GM12892 (cell line): Measurements from ENCODE around the gene PYY.

Experiments used
- POLR2A ChIP-seq: IDR thresholded peaks from 2 replicates; pipeline ENCODE4 v1.6.1; 2011; ENCODE audit warnings: low read depth, low read length, control low read depth
- POLR2AphosphoS5 ChIP-seq: IDR thresholded peaks from 2 replicates; pipeline ENCODE4 v1.6.1; 2011; ENCODE audit warnings: low read depth, low read length, control low read depth
- TAF1 ChIP-seq: IDR thresholded peaks from 2 replicates; pipeline ENCODE4 v1.6.1; 2011; ENCODE audit warnings: low read depth, mild to moderate bottlenecking, control low read depth, low read length, borderline replicate concordance

DNA sequence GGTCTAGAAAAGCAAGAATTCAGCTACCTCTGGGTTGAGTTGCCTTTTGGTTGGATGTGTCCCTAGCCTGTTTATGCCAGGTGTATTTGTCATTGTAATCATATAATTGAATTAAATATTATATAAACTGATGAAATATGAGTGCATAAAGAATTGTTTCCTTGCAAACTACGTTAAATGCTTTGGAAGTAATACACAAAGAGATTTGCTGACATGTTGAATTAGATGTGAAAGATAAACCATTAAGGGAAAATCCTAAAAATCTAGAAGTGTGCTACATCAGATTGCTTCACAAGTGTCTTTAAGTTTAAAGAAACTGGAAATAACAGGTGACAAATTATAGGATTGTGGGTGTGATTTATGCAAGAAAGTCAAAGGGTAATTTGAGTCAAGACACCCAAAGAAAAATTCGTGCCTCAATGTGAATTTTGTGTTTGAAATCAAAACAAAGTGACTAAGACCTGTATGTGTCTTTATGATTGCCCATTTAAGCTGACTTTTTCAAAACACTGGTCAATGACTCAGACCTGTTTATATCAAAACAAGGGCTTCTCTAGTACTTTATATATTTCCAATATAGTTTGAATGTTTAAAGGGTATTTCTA lies 5.1 kb upstream of the PYY start:
- TF ChIP-seq POLR2A (no peak), POLR2AphosphoS5 (no peak), TAF1 (no peak)
